WTC11 (cell line): ENCODE measurements around the gene CD28. TPM values are rescaled to one million over a fixed set of nuclear protein-coding genes. Genes with fewer than 3 reads are reported as not detected.
A peak's percentile ranks its signal among the peaks of the same experiment; 100 is the strongest.
"Not testable (repeated sequence)": the region's sequence is repeated elsewhere in the genome, so short reads cannot be mapped to it uniquely, and the experiment has no call there.

ENCODE experiments used
- ATAC-seq: fragments of 200-7000 bp; cut with Tn5 transposase; 2 replicates; pipeline ENCODE4 v1.10.0; 2021; ENCODE audit warnings: mild to moderate bottlenecking, moderate library complexity
- CTCF ChIA-PET: fragments of 300-600 bp; sonication (Branson Sonifier 250); formaldehyde crosslinking; loops from one replicate; lab custom pipeline; 2021; ENCODE audit warnings: antibody characterized with exemption; lab: Charles Lee
- POLR2A ChIA-PET: fragments of 350-600 bp; sonication (Branson Sonifier 250); formaldehyde crosslinking; loops from one replicate; lab custom pipeline; 2021; ENCODE audit warnings: antibody characterized with exemption; lab: Charles Lee
- DNase-seq: peaks from one replicate; pipeline ENCODE4 v3.0.0; 2021; ENCODE audit warnings: low spot score
- H3K27ac Mint-ChIP-seq: 2 replicates; pipeline ENCODE4 v1.8.0; 2021; ENCODE audit warnings: mixed read lengths
- H3K27me3 Mint-ChIP-seq: 2 replicates; pipeline ENCODE4 v1.8.0; 2021; ENCODE audit warnings: low read depth, mild to moderate bottlenecking, moderate library complexity, mixed read lengths
- H3K36me3 Mint-ChIP-seq: 2 replicates; pipeline ENCODE4 v1.8.0; 2021; ENCODE audit warnings: mixed read lengths
- H3K4me1 Mint-ChIP-seq: 2 replicates; pipeline ENCODE4 v1.8.0; 2022; ENCODE audit warnings: mixed read lengths
- H3K4me3 Mint-ChIP-seq: 2 replicates; pipeline ENCODE4 v1.8.0; 2021; ENCODE audit warnings: mild to moderate bottlenecking, moderate library complexity, mixed read lengths
- H3K9me3 Mint-ChIP-seq: 2 replicates; pipeline ENCODE4 v1.8.0; 2021; ENCODE audit warnings: mixed read lengths
- CBFB ChIP-seq: sonication (generic); formaldehyde crosslinking; IDR thresholded peaks from 2 replicates; pipeline ENCODE4 v1.8.1; 2022; ENCODE audit warnings: mild to moderate bottlenecking, low read depth, missing genetic modification reagents
- CTCF ChIP-seq: fragments of 200-600 bp; IDR thresholded peaks from 2 replicates; pipeline ENCODE4 v1.8.0; 2022; ENCODE audit warnings: antibody characterized with exemption
- GABPB1 ChIP-seq: sonication (generic); formaldehyde crosslinking; IDR thresholded peaks from 2 replicates; pipeline ENCODE4 v1.8.1; 2023; ENCODE audit warnings: mild to moderate bottlenecking, missing genetic modification reagents
- MYBL2 ChIP-seq: sonication (generic); formaldehyde crosslinking; IDR thresholded peaks from 2 replicates; pipeline ENCODE4 v1.8.1; 2023; ENCODE audit warnings: mild to moderate bottlenecking, moderate library complexity, missing genetic modification reagents
- NR1H2 ChIP-seq: sonication (generic); formaldehyde crosslinking; IDR thresholded peaks from 2 replicates; pipeline ENCODE4 v1.9.0; 2021; ENCODE audit warnings: mild to moderate bottlenecking, moderate library complexity, missing genetic modification reagents
- RELA ChIP-seq: sonication (generic); formaldehyde crosslinking; IDR thresholded peaks from 2 replicates; pipeline ENCODE4 v1.8.1; 2022; ENCODE audit warnings: missing genetic modification reagents, mild to moderate bottlenecking, borderline replicate concordance
- SOX15 ChIP-seq: fragments of 250-450 bp; sonication (Bioruptor Pico); IDR thresholded peaks from 2 replicates; pipeline ENCODE4 v1.9.0; 2021; ENCODE audit warnings: mild to moderate bottlenecking
- ZNF263 ChIP-seq: sonication (generic); formaldehyde crosslinking; IDR thresholded peaks from 2 replicates; pipeline ENCODE4 v1.8.1; 2022; ENCODE audit warnings: low read depth, mild to moderate bottlenecking, moderate library complexity, missing genetic modification reagents
- total RNA-seq: library from RNA; stranded (reverse); gene quantifications from 3 replicates; pipeline ENCODE4 v1.2.3, GENCODE V29; 2021

The CD28 gene
- total RNA-seq, 1 experiment from 2014 or later = 0.11 TPM

- Mint-ChIP-seq H3K9me3 (peaks cover 6% of the 10 kb centered on the region), H3K4me3 (no peak overlapping the region), H3K36me3 (peaks cover 3% of the 10 kb centered on the region; the same call in 1 of the 2 replicates), H3K27ac (no peak overlapping the region), H3K4me1 (peaks cover 5% of the 10 kb centered on the region), H3K27me3 (no peaks in the 10 kb centered on the region)
- DNase-seq (peak; percentile 53), ATAC-seq (peak; percentile 99)
- CTCF ChIA-PET = interaction anchor here (0.5 to 1.0 kb wide), 4 partner anchors 89 to 663 kb away, joined by 3 read pairs; no protein-coding TSS in a partner anchor
- TF ChIP-seq SOX15 (CRISPR knock-in tag) (no peak), MYBL2 (CRISPR knock-in tag) (no peak), NR1H2 (CRISPR knock-in tag) (no peak), CTCF (peak; percentile 49; the same call in 1 of the 2 replicates)
- TF ChIP-seq, all 79 proteins: peak for 1
- POLR2A ChIA-PET = interaction anchor here (0.6 kb wide), 1 partner anchor 281 kb away, joined by 3 read pairs; no protein-coding TSS in a partner anchor
Measured at GRCh38 chr2:203782262-203782976, 76.0 kb downstream of the CD28 start.

GRCh38 chr2:203783496-203784203 lies 77.2 kb downstream of the CD28 start:
- ATAC-seq (no peak), DNase-seq (no peak)
- CTCF ChIA-PET = interaction anchor here (0.7 kb wide), 1 partner anchor 170 kb away, joined by 3 read pairs; no protein-coding TSS in a partner anchor
- POLR2A ChIA-PET = no interaction called here
- Mint-ChIP-seq H3K27me3 (no peaks in the 10 kb centered on the region), H3K36me3 (peaks cover 3% of the 10 kb centered on the region; the same call in 1 of the 2 replicates), H3K4me1 (peaks cover 5% of the 10 kb centered on the region), H3K4me3 (no peak overlapping the region), H3K9me3 (peaks cover 6% of the 10 kb centered on the region), H3K27ac (no peak overlapping the region)
- TF ChIP-seq GABPB1 (CRISPR knock-in tag) (0 out of 2 replicates have a peak, but pooled peaks have one; percentile 40), CBFB (CRISPR knock-in tag) (no peak)

GRCh38 chr2:203784710-203785270 lies 78.4 kb downstream of the CD28 start:
- H3K4me1 Mint-ChIP-seq, H3K9me3 Mint-ChIP-seq, CTCF ChIA-PET, H3K27me3 Mint-ChIP-seq, H3K36me3 Mint-ChIP-seq, ATAC-seq, DNase-seq, H3K4me3 Mint-ChIP-seq, H3K27ac Mint-ChIP-seq, POLR2A ChIA-PET: not testable (repeated sequence)

GRCh38 chr2:203785391-203786110 lies 79.1 kb downstream of the CD28 start:
- H3K4me3 Mint-ChIP-seq, H3K27ac Mint-ChIP-seq, H3K9me3 Mint-ChIP-seq, ATAC-seq, POLR2A ChIA-PET, H3K36me3 Mint-ChIP-seq, DNase-seq, H3K27me3 Mint-ChIP-seq: not testable (repeated sequence)
- H3K4me1 Mint-ChIP-seq = peaks cover 15% of the 10 kb centered on the region
- CTCF ChIA-PET = interaction anchor here (0.6 kb wide), 1 partner anchor 124 kb away, joined by 3 read pairs; no protein-coding TSS in a partner anchor

GRCh38 chr2:203786549-203787351 lies 80.3 kb downstream of the CD28 start:
- ATAC-seq (no peak), DNase-seq (no peak)
- no peaks in the 10 kb centered on the region for H3K27me3 Mint-ChIP-seq
- H3K36me3 Mint-ChIP-seq = peaks cover 3% of the 10 kb centered on the region; the same call in 1 of the 2 replicates
- H3K9me3 Mint-ChIP-seq = peaks cover 6% of the 10 kb centered on the region
- H3K4me1 Mint-ChIP-seq = peaks cover 17% of the 10 kb centered on the region
- no peak overlapping the region for H3K27ac Mint-ChIP-seq
- TF ChIP-seq ZNF263 (CRISPR knock-in tag) (no peak), RELA (CRISPR knock-in tag) (no peak), GABPB1 (CRISPR knock-in tag) (peak; percentile 96)
- TF ChIP-seq, all 79 proteins: peak for 1
- CTCF ChIA-PET = no interaction called here
- no peak overlapping the region for H3K4me3 Mint-ChIP-seq
- POLR2A ChIA-PET = no interaction called here
